Measurements from ENCODE around the gene POP4. TPM values are rescaled to one million over a fixed set of nuclear protein-coding genes. Genes with fewer than 3 reads are reported as not detected.

The POP4 gene
- total RNA-seq, 4 donors from 2014 or later, result 46.3 to 56.5 (median 54.8) TPM

GRCh38 chr19:29562299-29563297 is 43.5 kb upstream of the POP4 start:
- WGBS, 2 donors, result 53% methylated on average over 11 to 15 of the region's 16 CpGs
- TF ChIP-seq CTCF (IDR thresholded peaks at IDR 0.05) (no peak), POLR2A (IDR thresholded peaks at IDR 0.05) (no peak)
- intact Hi-C loops (cut with DNase I), result no loop called here
- no peak overlapping the region for H3K27ac ChIP-seq
- peaks cover 0 to 16% (median 9%) of the 10 kb centered on the region in 3 donors for H3K9me3 ChIP-seq
- H3K27me3 ChIP-seq, result peaks cover 0 to 42% (median 0%) of the 10 kb centered on the region in 4 donors
- H3K36me3 ChIP-seq, result no peaks in the 10 kb centered on the region
- DNase-seq, result no peak
- no peaks in the 10 kb centered on the region for H3K4me1 ChIP-seq
- no peak overlapping the region for H3K4me3 ChIP-seq

GRCh38 chr19:29563486-29564101 is 42.5 kb upstream of the POP4 start:
- WGBS, 2 donors, result 60 to 78% methylated on average over 9 to 10 of the region's 11 CpGs
- Histone ChIP-seq H3K36me3 (no peaks in the 10 kb centered on the region), H3K4me1 (no peaks in the 10 kb centered on the region), H3K27me3 (peaks cover 0 to 47% (median 0%) of the 10 kb centered on the region in 4 donors), H3K4me3 (no peak overlapping the region), H3K9me3 (peaks cover 0 to 16% (median 9%) of the 10 kb centered on the region in 3 donors), H3K27ac (no peak overlapping the region)
- TF ChIP-seq CTCF (IDR thresholded peaks at IDR 0.05), result no peak
- TF ChIP-seq POLR2A (IDR thresholded peaks at IDR 0.05), result no peak
- DNase-seq, result no peak
- intact Hi-C loops (cut with DNase I), result no loop called here

GRCh38 chr19:29564574-29565005 is 41.5 kb upstream of the POP4 start:
- H3K27me3 ChIP-seq, result peaks cover 0 to 56% (median 0%) of the 10 kb centered on the region in 4 donors
- no peaks in the 10 kb centered on the region for H3K4me1 ChIP-seq
- TF ChIP-seq CTCF (IDR thresholded peaks at IDR 0.05) (no peak), POLR2A (IDR thresholded peaks at IDR 0.05) (no peak)
- no peak overlapping the region for H3K27ac ChIP-seq
- peaks cover 0 to 10% (median 6%) of the 10 kb centered on the region in 3 donors for H3K9me3 ChIP-seq
- 40% methylated on average over 6 to 10 of the region's 11 CpGs for WGBS, 2 donors
- no peaks in the 10 kb centered on the region for H3K36me3 ChIP-seq
- no peak for DNase-seq
- intact Hi-C loops (cut with DNase I), result no loop called here
- H3K4me3 ChIP-seq, result no peak overlapping the region

GRCh38 chr19:29565171-29565570 is 40.9 kb upstream of the POP4 start:
- peaks cover 0 to 4% (median under 1%) of the 10 kb centered on the region in 3 donors for H3K9me3 ChIP-seq
- TF ChIP-seq POLR2A (IDR thresholded peaks at IDR 0.05), result no peak
- no peak for TF ChIP-seq CTCF (IDR thresholded peaks at IDR 0.05)
- DNase-seq, result no peak
- no peak overlapping the region for H3K27ac ChIP-seq
- no peak overlapping the region for H3K4me3 ChIP-seq
- WGBS, 2 donors, result 84 to 85% methylated on average over 13 to 17 of the region's 19 CpGs
- peaks cover 0 to 57% (median 0%) of the 10 kb centered on the region in 4 donors for H3K27me3 ChIP-seq
- H3K4me1 ChIP-seq, result no peaks in the 10 kb centered on the region
- no peaks in the 10 kb centered on the region for H3K36me3 ChIP-seq
- intact Hi-C loops (cut with DNase I), result no loop called here

All from esophagus squamous epithelium (tissue), 5 donors.